ENCODE measurements around the gene TSPAN17.

TSPAN17 gene

DNA sequence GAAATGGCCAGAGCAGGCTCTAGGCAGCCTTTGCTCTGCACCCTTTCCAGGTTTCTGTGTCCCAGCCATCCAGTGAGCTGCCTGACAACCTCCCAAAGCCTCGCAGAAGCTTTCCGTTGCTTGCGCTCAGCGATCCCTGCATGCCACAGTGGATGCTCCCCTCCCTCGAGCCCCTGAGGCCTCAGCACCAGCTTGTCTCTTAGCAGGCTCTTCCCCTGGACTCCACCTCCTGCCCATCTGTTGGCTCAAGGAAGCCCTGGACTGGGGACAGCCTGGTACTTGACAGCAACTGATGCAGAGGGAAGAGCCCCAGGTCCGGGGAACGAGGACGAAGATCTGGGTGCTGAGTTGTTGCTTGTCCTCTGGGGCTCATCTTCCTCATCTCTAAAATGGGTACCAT is 23.2 kb downstream of the TSPAN17 start:
- no peak overlapping the region for H3K27ac ChIP-seq
- TF ChIP-seq ZFX (IDR thresholded peaks at IDR 0.05): no peak
- TF ChIP-seq, protein P1, sequence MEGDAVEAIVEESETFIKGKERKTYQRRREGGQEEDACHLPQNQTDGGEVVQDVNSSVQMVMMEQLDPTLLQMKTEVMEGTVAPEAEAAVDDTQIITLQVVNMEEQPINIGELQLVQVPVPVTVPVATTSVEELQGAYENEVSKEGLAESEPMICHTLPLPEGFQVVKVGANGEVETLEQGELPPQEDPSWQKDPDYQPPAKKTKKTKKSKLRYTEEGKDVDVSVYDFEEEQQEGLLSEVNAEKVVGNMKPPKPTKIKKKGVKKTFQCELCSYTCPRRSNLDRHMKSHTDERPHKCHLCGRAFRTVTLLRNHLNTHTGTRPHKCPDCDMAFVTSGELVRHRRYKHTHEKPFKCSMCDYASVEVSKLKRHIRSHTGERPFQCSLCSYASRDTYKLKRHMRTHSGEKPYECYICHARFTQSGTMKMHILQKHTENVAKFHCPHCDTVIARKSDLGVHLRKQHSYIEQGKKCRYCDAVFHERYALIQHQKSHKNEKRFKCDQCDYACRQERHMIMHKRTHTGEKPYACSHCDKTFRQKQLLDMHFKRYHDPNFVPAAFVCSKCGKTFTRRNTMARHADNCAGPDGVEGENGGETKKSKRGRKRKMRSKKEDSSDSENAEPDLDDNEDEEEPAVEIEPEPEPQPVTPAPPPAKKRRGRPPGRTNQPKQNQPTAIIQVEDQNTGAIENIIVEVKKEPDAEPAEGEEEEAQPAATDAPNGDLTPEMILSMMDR (conservative IDR thresholded peaks at IDR 0.05): no peak

DNA sequence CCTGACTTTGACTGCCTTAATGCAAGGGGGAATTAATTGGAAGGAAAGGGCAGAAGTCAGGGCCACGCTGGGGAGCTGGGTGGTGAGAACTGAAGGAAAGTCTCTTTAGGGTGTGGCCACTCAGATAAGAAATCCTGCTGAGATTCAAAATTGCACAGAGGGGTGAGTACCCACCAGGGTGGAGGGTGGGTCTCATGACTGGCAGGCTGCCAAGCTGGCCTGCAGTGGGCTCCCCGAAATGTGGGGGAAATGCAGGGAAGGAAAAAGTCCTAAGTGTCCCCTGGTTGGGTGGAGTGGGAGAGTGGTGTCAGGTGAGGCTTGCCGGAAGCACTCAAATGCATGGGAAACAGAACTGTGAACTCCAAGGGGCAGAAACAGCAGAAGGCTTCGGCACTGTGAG is 24.1 kb downstream of the TSPAN17 start:
- no peak for TF ChIP-seq ZFX (IDR thresholded peaks at IDR 0.05)
- TF ChIP-seq, protein P1 (conservative IDR thresholded peaks at IDR 0.05): no peak

DNA sequence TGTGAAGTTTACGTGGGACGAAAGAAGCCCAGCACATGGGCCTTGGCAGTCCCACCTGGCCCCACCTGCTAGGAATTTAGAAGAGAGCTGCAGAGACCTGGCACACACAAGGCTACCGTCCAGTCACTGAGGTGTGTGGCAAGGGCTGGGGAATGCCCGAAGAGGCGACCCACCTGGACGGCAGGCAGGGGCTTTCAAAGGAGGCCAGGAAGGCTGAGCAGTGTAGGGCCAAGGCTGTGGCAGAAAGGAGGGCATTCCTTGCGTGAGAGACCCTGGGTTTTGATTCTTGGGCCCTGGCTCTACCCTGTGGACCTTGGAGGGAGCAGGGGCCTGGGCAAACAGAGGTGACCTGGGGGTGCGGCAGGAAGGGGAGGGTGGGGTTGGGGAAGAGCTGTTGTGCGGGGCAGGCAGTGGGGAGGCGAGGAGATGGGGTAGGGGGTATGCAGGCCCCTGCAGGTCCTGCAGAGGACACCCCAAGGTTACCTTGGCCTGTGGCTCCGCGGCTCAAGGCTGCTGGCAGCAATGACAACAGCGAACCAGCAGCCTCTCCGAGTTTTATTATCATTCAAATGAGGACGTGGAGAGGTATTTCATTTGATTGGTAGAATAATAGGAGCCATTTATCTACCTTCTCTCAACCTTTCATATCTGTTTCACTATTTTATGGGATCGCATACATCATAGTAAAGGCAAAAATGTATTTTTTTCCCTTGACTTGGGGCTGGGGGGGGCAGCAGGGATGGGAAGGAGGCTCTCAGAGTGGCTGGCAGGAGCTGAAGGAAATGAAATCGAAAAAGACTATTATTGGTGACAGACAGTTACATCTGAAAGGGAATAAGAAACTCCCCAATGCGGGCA is 24.8 kb downstream of the TSPAN17 start:
- no peak for TF ChIP-seq ZFX (IDR thresholded peaks at IDR 0.05)
- TF ChIP-seq, protein P1 (conservative IDR thresholded peaks at IDR 0.05): no peak

More for the DNA sequence above, 24.1 kb downstream of the TSPAN17 start:
- H3K27ac ChIP-seq: no peak overlapping the region

DNA sequence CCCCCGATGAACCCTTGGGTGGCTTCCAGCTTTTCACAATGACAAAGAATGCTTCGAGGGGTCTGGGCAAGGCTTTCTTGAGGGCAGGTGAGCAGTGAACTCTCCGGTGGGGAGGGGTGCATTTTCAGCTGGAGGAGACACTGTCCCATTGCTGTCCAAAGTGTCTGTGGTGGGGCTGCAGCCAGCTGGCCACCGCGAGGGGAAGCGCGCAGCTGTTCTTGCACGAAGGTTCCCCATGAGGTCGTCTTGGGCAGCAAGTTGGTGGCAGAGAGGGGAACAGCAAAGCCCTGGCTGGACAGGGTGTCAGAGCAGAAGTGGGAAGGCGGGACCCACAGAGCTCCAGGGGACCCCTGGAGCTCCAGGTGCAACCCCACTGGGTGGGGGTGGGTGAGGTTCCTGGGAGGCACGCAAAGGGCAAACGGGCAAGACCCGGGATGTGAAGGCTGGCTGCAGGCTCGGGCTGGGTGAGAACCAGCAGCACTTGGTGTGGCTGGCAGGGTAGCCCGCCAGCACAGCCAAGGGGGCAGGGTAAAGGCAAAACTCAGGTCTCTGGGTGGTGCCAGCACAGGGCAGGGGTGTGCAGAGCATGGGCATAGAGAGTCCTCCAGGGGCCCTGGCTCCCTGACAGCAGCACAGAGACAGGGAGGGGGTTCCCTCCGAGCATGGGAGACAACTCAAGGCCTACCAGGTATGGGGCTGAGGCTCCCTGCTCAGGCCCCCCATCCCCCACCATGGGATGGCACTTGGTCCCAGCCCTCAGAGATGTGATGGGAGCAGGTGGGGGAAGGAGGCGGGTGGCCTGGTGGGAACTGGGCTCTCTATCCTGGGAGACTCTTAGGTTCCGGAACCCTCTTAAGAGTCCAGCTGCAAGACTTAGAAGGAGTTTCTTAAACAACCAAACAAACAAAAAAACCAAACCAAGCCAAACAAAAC is 26.6 kb downstream of the TSPAN17 start:
- no peak overlapping the region for H3K27ac ChIP-seq
- TF ChIP-seq, protein P1 (conservative IDR thresholded peaks at IDR 0.05): no peak
- no peak for TF ChIP-seq ZFX (IDR thresholded peaks at IDR 0.05)

More for the DNA sequence above, 24.8 kb downstream of the TSPAN17 start:
- H3K27ac ChIP-seq: no peak overlapping the region

DNA sequence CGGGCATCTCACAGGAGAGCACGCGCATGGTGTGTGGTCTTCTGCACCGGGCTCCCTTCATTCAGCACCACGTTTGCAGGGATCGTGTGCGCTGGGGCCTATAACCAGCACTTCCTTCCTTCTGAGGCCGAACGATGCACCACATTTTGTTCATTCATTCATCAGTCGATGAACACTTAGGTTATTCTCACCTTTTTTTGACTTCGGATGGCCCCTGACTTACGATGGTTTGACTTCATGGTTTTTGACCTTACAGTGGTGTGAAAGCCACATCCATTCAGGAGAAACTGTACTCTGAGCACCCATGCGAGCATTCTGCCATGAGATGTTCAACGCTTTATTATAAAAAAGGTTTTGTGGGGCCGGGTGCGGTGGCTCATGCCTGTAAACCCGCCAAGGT is 27.5 kb downstream of the TSPAN17 start:
- TF ChIP-seq, protein P1 (conservative IDR thresholded peaks at IDR 0.05): no peak
- TF ChIP-seq ZFX (IDR thresholded peaks at IDR 0.05): no peak
- no peak overlapping the region for H3K27ac ChIP-seq

DNA sequence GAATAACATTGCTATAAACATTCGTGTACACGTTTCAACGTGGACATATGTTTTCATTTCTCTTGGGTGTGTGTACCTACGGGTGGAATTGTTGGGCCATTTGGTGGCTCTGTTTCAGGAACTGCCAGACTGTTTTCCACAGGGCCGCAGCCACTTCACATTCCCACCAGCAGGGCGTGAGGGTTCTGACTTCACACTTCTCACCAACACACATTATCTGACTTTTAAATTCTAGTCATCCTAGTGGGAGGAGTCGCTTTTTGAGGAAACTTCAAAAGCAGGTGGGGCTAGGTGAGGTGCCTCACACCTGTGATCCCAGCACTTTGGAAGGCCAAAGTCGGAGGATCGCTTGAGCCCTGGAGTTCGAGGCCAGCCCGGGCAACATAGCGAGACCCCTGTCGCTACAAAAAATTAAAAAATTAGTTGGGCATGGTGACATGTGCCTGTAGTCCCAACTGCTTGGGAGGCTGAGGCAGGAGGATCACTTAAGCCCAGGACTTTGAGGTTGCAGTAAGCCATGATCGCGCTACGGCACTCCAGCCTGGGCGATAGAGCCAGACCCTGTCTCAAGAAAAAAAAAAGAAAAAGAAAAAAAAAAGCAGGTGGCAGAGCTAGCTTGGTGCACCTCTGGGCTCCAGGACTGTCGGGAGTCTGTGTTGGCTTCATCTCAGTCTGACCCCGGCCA is 28.5 kb downstream of the TSPAN17 start:
- H3K27ac ChIP-seq: no peak overlapping the region
- no peak for TF ChIP-seq ZFX (IDR thresholded peaks at IDR 0.05)
- TF ChIP-seq, protein P1 (conservative IDR thresholded peaks at IDR 0.05): no peak; the same call in 1 of the 2 replicates
